HG03520 (cell line): ENCODE data around the gene RPL36.
"Not testable (repeated sequence)": the region's sequence is repeated elsewhere in the genome, so short reads cannot be mapped to it uniquely, and the experiment has no call there.

Experiments
- ATAC-seq: cut with Tn5 transposase; IDR thresholded peaks from one replicate; pipeline ENCODE4 v1.9.1; 2021; ENCODE audit warnings: mild to moderate bottlenecking, moderate library complexity; ENCODE audit not compliant: unreplicated experiment

RPL36 gene

DNA sequence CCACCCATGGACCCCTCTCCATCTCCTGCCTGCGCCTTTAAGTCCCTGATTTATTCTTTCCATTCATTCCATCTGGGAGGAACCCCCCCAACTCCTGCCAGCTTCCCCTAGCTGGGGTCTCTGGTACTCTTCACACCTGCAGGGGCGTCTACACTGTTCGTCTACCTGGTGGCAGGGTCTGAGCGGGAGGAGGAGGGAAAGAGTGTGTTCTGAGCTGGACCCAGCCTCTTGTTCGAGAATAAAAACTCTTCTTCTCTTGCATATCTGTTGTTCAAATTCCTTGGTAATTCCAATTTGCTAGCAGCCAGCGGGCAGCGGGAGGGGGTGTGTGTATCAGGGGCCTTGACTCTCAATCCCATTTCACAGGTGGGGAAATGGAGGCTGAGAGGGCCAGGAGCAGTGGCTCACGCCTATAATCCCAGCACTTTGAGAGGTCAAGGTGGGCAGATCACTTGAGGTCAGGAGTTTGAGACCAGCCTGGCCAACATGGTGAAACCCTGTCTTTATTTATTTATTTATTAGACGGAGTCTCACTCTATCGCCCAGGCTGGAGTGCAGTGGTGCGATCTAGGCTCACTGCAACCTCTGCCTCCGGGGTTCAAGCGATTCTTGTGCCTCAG is 1.7 kb upstream of the RPL36 start:
- ATAC-seq, result not testable (repeated sequence)

DNA sequence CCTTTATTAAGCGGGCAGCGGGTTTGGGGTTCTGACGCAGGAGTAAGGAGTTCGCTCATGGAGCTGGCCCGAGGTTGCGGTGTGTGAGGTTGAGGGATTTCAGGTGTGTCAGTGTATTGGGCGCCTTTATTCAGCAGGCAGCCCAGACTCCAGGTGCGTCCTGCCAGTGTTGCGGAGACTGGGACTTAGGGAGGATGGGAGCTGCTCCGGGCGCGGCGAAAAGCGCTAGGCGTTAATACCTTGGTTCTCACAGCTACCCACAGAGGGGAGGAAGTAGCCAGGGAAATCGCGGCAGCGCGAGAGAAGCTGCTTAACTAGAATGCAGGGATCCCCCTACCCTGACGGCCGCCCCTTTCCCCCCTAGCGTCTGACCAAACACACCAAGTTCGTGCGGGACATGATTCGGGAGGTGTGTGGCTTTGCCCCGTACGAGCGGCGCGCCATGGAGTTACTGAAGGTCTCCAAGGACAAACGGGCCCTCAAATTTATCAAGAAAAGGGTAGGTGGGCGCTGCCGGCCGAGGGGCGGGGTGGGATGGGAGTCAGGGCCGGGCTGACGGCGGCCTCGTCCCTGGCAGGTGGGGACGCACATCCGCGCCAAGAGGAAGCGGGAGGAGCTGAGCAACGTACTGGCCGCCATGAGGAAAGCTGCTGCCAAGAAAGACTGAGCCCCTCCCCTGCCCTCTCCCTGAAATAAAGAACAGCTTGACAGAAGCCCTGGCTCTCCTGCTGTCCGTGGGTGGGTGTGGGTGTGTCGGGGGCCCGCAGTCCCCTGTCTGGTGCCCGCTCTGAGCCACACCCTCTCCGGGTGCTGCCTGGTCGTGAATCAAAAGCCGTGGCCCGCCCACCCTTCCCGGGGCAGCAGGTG is 1.1 kb downstream of the RPL36 start:
- ATAC-seq, result no peak

DNA sequence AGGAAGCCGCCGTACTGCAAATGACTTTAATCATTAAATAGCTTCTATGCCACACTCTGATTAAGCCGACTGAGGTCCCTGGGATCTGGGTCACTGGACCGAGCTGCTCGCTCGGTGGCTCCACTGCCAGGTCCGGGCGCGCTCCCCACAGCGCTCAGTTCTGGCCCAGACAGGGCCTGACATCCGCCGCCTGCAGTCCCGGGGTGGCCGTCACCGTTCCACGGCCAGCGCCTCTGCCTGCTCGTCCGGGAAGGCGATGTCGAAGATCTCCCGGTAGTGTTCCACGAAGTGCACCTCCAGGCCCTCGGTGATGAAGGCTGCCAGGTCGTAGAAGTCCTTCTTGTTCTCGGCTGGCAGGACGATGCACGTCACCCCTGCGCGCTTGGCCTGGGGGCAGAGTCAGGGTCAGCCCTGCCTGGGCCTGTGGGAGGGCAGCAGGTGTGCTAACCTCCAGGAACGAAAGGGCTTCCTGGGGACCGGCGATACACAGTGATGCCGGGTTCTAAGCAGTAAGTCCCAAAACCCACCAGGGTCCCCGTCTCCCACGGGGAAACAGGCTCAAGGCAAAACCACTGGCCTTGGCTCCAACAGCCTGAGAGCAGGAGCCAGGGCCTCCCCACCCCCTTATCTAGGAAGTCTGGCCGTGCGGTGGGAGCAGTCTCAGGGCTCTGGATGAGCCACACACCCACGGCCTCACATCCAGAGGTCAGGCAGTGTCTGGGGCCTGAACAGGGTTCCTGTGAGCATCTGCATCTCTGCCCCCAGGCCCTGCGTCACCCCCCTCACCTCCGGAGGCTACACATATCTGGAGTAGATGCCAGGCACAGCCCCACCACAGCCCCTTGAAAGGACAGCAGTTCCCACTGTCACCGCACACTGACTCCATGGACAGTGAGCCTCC is 2.0 kb downstream of the RPL36 start:
- ATAC-seq, result no peak

DNA sequence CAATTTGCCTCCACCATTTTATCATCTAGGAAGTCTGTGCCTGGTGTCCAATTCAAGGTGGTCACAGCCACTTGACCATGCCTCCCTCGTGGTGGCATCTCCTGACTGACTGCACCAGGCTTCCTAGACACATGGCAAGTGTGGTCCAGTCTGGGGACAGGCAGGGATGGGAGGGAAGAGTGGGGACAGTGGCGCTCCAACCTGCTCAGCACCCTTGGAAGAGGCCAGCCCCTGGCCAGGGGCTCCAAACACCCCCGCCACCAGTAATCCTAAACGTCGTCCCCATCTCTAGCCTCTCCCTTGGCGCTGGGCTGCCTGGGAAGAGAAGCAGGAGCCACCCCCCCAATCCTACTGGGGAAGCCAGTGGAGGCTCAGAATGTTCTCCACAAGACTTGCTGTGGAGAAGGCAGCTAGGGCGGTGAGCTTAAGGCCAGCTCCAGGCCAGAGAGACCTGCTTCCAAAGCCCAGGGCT is 2.7 kb downstream of the RPL36 start:
- no peak for ATAC-seq

DNA sequence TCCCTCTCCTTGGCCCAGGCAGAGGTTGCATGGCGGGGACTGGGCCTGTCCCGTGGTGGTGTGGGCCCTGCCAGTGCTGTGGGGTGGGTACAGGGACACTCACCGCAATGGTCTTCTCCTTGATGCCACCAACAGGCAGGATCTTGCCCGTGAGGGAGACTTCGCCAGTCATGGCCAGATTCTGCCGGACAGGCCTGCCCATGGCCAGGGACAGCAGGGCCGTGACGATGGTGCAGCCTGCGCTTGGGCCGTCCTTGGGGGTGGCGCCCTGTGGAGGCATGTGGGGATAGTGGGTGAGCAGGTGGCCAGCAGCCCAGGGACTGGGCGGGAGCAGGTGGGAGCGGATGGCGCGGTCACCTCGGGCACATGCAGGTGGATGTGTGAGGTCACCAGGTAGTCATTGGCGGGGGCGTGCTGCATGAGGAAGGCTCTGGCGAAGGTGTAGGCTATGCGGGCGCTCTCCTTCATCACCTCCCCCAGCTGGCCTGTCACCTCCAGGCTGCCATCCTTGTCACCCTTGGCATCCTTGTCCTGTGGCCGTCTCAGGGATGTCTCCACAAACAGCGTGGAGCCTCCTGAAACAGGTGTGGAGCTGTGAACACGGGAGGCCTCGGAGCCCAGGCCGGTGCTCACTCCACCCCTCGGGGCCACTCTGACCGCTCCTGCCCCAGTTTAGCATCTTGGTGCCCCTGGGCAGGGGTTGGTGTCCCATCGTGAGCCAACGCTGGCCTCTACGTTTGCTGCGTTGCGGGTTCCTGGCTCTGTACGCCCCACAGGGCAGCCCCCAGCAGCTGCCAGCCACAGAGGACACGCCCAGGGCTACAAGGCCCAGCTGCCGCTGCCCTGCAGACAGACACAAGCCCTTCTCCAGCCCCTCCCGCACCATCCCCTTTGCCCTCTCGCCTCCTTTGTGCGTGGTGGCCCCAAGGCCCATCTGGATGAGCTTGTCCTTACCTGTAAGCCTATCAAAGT is 3.4 kb downstream of the RPL36 start:
- no peak for ATAC-seq

DNA sequence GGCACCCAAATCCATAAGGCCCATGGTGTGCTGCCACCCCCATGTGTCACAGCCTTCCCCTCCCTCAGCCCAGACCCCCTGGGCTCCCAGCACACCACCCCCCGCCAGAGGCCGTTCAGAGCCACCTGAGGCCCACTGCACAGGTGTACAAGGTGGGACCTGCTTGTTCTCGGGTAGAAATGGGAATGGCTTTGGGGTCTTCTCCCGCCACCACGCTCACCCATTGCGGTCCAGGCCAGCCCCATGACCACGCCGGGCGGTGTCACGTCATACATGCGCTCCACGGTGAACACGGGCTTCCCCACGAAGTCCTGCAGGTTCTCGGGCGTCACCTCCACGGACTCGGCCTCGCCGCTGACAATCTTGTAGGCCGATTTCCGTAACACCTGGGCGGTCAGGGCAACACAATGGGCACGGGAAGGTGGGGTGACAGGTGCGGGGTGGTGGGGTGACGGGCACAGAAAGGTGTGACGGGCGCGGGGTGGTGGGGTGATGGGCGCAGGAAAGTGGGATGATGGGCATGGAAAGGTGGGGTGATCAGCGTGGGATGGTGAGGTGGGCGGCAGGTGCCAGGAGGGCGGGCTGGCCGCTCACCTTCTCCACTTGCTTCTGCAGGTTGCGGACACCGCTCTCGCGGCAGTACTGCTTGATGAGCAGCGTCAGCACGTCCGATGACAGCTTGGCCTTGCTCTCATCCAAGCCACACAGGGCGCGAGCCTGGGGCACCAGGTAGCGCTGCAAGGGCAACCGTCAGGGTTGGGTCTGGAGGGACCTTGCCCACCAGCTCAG is 4.3 kb downstream of the RPL36 start:
- no peak for ATAC-seq

DNA sequence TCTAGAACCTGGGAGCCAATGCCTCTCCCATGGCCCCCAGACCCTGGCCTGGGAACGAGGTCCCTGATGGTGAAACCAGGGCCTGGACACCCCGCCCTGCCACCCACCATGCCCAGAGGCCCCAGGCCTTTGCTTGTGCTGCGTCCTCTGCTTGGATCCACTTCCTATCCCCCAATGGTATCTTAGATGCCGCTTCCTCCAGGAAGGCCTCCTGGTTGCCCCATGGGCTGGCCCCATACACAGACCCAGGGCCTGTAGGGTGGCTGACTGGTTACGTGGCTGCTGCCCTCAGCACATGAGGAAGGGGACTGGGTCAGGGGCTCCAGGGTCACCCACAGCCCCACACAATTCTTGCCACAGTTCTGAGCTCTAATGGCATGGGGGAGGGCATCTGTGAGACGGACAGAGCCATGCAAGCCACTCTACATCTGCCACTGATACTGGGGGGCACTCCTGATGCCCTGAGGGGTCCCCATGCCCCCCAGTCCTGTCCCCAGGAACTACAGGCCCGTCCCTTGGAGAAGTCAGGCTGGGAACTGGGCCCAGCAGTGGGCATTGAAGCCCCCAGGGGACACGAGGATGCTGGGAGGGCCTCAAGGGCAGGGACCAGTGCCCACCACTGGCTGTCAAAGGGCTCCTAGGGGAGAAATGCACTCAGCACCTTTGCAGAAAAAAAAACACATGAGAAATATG is 5.0 kb downstream of the RPL36 start:
- no peak for ATAC-seq

DNA sequence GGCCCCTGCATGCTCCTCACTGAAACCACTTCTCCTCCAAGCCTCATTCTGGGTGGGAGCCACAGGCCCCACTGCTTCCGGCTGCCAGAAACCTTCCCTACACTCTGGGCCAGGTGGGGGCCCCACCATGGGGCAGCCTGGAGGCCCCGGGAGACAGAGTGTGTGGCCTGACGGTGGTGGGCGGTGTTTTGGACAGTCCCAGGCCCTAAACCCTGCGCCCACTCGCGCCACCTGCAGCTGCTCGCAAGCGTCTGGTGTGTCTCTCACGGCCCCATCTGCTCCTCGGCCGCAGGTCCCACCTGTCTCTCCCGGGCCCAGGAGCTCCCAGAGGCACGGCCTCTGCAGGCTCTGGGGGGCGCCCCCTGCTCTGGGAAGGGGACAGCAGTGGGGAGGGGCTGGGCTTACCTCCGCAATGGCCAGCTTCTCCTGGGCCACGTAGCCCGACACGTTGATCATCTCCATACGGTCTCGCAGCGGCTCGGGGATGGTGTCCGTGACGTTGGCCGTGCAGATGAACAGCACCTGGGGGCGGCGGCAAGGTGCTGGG is 5.6 kb downstream of the RPL36 start:
- no peak for ATAC-seq

DNA sequence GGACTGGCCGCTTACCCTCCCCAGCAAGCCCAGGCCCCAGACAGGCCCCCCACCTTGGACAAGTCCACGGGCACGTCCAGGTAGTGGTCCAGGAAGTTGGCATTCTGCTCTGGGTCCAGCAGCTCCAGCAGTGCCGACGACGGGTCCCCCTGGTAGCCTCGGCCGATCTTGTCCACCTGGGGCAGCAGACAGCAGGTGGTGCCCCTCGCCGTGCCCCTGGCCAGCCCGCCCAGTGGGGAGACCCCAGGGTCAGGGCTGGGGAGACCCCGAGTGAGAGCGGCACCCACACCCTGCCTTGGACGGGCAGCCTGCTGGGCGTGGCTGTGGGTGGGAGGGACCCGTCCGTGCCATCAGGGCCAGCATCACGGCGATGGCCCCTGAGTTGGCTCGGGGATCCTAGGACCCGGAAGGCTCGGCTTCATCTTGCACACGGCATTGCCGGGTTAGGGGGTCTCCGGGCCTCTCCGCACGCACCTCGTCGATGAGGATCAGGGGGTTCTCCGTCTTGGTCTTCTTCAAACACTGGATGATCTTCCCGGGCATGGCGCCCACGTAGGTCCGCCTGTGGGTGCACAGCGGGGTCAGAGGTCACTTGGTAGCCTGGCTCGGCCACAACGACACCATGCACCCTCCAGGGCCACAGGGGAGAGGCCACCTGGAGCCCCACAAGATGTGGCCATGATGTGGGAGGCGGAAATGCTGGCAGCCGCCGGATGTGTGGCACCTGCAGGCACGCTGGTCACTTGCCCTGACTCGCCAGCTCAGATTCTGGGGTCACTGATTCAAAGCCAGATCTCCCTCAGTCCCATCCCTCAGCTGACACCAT is 6.3 kb downstream of the RPL36 start:
- no peak for ATAC-seq

DNA sequence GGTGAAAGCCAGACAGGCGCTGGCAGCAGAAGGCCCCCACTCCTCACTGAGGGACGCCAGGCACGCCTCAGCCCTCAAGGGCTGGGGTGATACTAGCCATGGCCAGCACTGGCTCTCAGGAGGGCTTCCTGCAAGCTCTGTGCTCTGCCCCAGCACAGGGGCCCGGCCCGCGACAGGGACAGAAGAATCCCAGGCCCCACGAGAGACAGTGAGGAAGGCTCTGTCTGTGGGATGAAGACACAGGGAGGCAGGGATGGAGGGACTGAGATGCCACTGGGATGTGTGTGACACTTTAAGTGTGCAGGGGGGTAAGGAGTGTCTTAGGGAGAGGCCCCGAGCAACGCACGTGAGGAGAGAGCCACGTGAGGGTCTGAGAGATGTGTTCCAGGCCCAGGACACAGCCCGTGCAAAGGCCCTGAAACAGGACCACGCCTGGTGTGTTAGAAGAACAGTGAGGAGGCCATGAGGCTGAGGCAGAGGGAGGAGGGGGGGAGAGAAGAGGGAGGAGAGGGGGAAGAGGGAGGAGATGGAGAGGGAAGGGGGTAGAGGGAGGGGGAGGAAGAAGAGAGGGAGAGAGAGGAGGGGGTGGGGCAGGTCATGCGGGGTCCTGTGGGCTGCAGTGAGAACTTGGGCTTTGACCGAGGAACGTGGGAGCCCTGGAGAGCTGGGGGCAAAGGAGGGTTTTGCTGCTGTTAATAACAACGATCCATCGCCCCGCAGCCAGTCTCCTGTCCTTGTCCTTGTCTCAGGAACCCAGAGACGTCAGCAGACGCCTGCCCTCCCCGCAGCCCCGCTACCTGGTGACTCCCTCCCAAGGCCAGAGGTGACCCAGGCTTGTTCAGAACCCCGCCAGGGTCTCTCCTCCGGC is 7.2 kb downstream of the RPL36 start:
- no peak for ATAC-seq

DNA sequence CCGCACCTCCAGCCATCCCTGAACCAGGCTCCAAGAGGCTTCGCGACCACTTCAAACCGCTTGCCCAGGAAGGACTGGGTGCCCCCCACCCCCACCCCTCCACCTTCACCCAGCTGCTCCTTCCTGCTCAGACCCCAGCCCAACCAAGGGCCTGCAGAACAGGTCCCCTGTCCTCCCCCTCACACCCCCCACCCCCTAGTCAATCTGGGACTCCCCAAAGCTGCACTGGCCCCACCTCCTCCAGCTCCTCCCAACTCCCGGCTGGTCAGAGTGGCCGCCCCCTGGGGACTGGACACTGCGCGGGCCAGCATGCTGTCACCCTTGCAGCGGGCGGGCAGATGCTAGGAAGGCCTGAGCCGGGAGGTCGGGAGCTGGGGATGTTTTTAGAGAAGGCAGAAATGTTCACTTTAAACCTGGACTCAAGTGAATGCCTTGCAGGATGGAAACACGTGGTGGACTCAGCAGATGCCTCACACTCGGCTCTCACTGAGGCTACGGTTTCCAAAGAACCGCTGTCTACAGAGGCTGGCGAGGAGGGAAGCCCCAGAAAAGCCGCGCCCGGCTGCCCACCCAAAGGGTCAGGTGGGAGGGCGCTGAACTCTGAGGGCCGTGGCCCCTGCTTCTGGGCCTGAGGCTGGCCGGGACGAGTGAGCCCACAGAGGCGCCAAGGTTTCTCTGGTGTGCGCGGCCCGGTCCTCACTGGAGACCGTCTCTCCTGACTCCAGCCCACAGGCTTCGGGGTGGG is 8.0 kb downstream of the RPL36 start:
- no peak for ATAC-seq

DNA sequence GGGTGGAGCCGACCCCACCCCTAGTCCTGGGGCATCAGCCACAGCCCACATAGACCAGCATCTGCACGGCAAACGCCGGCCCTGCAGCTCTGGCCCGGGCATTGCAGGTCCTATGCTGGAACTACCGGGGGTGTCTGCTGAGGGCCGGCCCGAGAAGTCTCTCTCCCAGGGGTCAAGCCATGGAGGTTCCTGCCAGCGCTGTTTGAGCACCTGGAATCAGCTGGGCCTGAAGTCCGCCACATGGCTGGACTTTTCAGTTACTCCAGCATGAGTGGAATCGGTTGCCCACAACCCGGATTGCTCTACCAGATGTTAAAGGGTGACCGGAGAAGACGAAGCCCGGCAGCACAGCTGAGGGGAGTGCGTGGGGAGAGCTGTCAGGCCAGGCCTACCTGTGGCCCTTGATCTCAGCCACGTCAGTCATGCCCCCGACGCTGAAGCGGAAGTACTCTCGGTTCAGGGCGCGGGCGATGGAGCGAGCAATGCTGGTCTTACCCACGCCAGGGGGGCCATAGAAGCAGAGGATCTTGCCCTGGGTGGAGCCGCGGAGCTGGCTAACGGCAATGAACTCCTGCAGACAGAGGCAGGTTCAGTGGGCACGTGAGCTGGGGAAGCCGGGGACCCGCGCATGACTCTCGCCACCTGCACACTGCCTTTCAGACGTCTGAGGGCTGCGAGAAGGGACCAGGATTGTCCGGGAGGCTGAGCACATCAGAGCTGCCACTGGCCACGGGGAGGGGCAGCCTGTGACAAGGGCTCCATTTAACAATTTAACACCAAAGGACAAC is 8.7 kb downstream of the RPL36 start:
- no peak for ATAC-seq

DNA sequence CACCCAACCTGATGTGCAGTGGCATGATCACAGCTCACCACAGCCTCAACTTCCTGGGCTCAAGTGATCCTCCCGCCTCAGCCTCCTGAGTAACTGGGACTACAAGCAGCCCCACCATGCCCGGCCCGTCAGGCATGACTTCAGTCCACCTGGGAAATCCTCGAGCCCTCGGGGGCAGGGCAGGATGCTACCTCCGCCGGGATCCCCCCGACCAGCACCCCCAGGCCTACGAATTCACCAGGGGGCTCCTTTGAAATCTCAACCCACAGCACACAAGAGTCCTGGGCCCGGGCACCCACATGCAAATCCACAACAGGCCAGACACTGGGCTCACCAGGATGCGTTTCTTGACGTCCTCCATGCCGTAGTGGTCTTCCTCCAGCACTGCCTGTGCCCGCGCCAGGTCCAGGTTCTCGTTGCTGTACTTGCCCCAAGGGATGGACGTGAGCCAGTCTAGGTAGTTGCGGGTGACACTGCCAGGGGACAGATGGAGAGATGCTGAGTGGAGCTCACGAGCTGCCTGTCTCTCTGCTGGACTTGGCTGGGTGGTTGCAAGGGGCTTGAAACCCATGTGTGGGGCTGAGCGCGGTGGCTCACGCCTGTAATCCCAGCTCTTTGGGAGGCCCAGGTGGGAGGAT is 10.5 kb downstream of the RPL36 start:
- ATAC-seq, result no peak

DNA sequence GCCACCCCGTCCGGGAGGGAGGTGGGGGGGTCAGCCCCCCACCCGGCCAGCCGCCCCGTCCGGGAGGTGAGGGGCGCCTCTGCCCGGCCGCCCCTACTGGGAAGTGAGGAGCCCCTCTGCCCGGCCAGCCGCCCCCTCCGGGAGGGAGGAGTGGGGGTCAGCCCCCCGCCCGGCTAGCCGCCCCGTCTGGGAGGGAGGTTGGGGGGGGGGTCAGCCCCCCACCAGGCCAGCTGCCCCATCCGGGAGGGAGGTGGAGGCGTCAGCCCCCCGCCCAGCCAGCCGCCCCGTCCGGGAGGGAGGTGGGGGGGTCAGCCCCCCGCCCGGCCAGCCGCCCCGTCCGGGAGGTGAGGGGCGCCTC is 11.9 kb downstream of the RPL36 start:
- ATAC-seq, result not testable (repeated sequence)
